GM18519 (cell line): ENCODE measurements around the gene DENND2C.

Source experiments
- ATAC-seq: cut with Tn5 transposase; IDR thresholded peaks from one replicate; pipeline ENCODE4 v1.9.1; 2021; ENCODE audit warnings: mild to moderate bottlenecking, moderate library complexity; ENCODE audit not compliant: unreplicated experiment, low FRiP score

Gene DENND2C

DNA sequence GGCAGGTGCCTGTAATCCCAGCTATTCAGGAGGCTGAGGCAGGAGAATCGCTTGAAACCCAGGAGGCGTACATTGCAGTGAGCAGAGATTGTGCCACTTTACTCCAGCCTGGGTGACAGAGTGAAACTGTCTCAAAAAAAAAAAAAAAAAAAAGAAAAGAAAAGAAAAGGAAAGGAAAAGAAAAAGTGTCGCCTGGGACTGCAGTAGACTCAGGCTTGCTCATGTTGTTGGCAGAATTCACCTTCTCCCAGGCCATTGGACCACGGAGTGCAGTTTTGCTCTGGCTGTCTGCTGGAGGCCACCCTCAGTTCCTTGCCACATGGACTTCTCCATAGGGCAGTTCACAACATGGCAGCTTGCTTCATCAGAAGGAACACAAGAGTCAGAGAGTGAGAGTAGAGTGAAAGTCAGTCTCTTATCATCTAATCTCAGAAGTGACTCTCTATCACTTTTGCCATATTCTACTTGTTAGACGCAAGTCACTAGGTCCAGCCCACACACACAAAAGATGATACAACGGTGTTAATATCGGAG lies 117.7 kb downstream of the DENND2C start:
- no peak for ATAC-seq

GRCh38 chr1:114551400-114551799 lies 118.4 kb downstream of the DENND2C start:
- ATAC-seq = no peak

- ATAC-seq = no peak
Measured at GRCh38 chr1:114550336-114550735, 119.5 kb downstream of the DENND2C start.

DNA sequence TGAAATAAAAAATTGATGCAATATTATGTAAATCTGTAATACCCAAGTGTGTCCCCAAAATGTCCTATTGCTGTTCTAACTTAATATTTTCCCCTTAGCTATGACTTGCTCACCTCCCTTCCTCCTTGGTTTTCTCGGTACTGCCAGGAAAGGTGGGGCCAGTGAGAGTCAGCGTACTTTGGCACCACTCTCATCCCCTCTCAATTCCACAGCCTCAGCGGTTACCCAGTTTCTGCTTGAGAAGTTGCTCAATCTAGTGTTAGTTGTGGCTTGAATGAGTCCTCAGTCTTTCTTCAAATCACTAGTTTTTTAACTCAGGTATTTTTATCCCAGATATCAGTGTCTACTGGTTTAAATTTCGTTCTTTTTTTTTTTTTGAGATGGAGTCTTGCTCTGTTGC lies 120.7 kb downstream of the DENND2C start:
- ATAC-seq = no peak

DNA sequence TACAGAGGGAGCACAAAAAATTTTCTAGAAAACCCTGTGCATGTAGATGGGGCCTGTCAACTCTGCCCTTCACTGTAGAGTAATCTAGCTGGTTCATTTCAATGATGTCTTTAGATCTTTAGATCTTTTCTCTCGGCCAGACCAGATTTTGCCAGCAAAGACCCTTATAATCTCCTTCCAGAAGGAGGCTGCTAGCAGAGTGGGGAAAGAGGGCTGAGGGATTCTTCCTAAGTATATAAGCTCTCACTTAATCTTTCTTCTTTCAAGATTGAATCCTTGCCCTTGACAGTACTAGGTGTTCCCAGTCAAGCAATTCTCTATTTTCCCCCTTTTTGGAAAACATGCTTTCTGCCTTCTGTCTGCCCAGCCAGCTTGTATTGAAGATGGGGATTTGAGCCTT lies 122.8 kb downstream of the DENND2C start:
- no peak for ATAC-seq

- no peak for ATAC-seq
Measured at GRCh38 chr1:114545796-114546195, 124.1 kb downstream of the DENND2C start.

DNA sequence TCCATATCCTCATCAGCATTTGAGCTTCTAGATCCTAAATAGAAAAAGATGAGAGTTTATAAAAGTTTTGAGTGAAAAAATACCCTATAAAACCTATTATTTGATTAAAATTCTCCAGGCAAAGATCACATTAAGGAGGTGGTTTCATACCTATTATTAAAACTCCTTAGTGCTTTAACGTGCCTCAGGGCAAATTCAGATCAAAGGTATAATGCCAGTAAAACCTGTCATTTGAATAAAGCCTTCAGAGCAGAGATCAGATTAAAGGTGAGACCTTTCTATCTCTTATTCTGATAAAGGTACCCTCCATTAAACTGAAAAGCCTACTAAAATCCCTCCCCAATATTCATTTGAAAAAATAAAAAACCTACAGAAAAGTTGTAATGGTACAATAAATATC lies 124.5 kb downstream of the DENND2C start:
- ATAC-seq = no peak

DNA sequence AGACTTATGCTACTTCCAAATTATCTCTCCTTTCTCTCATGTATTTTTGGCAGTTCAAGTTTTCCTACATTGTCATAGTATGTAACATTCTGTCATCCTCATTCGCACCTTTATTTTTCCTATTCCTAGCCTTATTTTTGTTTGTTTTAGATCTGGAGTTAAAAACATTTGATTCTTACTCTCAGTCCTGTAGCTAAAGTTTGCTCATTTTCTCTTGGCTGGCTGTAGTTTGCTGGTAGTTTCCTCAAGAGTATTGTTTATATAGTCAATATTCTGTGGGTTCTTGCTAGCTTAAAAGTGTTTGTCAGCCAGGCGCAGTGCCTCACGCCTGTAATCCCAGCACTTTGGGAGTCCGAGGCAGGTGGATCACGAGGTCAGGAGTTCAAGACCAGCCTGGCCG lies 129.0 kb downstream of the DENND2C start:
- ATAC-seq = no peak

GRCh38 chr1:114540272-114540671 lies 129.6 kb downstream of the DENND2C start:
- ATAC-seq = no peak

DNA sequence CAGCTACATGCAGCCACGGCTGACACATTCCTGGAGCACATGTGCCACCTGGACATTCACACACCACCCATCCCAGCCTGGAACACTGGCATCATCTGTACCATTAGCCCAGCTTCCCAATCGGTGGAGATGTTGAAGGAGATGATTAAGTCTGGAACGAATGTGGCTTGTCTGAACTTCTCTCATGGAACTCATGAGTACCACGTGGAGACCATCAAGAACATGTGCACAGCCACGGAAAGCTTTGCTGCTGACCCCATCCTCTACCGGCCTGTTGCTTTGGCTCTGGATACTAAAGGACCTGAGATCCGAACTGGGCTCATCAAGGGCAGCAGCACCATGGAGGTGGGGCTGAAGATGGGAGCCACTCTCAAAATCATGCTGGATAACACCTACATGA lies 133.8 kb downstream of the DENND2C start:
- no peak for ATAC-seq

- no peak for ATAC-seq
Measured at GRCh38 chr1:114535401-114535800, 134.4 kb downstream of the DENND2C start.
